ENCODE measurements around the gene NETO2. TPM values are rescaled to one million over a fixed set of nuclear protein-coding genes. Genes with fewer than 3 reads are reported as not detected.

NETO2 gene
- total and polyA plus RNA-seq, 10 of the 15 experiments (the other 5 are each of a cell fraction or from before 2014, with no cell fraction given) = 8.5 to 53.1 (median 27.0) TPM

- TF ChIP-seq, protein P1, sequence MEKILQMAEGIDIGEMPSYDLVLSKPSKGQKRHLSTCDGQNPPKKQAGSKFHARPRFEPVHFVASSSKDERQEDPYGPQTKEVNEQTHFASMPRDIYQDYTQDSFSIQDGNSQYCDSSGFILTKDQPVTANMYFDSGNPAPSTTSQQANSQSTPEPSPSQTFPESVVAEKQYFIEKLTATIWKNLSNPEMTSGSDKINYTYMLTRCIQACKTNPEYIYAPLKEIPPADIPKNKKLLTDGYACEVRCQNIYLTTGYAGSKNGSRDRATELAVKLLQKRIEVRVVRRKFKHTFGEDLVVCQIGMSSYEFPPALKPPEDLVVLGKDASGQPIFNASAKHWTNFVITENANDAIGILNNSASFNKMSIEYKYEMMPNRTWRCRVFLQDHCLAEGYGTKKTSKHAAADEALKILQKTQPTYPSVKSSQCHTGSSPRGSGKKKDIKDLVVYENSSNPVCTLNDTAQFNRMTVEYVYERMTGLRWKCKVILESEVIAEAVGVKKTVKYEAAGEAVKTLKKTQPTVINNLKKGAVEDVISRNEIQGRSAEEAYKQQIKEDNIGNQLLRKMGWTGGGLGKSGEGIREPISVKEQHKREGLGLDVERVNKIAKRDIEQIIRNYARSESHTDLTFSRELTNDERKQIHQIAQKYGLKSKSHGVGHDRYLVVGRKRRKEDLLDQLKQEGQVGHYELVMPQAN (conservative IDR thresholded peaks at IDR 0.05) = no peak
- TF ChIP-seq SRF (IDR thresholded peaks at IDR 0.05; ENCODE audit: low read depth in 2 of 2, low read length in 2 of 2) = no peak
- TF ChIP-seq, protein P2, sequence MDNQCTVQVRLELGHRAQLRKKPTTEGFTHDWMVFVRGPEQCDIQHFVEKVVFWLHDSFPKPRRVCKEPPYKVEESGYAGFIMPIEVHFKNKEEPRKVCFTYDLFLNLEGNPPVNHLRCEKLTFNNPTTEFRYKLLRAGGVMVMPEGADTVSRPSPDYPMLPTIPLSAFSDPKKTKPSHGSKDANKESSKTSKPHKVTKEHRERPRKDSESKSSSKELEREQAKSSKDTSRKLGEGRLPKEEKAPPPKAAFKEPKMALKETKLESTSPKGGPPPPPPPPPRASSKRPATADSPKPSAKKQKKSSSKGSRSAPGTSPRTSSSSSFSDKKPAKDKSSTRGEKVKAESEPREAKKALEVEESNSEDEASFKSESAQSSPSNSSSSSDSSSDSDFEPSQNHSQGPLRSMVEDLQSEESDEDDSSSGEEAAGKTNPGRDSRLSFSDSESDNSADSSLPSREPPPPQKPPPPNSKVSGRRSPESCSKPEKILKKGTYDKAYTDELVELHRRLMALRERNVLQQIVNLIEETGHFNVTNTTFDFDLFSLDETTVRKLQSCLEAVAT (IDR thresholded peaks at IDR 0.05) = no peak
- TF ChIP-seq IRF4 (IDR thresholded peaks at IDR 0.05; ENCODE audit: low read depth, low read length) = no peak
These were observed 99.6 kb downstream of the NETO2 start (continued) for GRCh38 chr16:47043970-47044684.

- no peaks in the 10 kb centered on the region for H4K20me1 ChIP-seq (ENCODE audit: control insufficient read depth, insufficient read depth)
- no peak for ATAC-seq
- no peak overlapping the region for H3K27ac ChIP-seq (ENCODE audit: control insufficient read depth, insufficient read depth)
- no peak for FAIRE-seq
- H3K27me3 ChIP-seq (replicated peaks in 1 of 2; ENCODE audit: control insufficient read depth in 2 of 2, insufficient read depth in 2 of 2, low read length in 1 of 2) = no peaks in the 10 kb centered on the region
- no peaks in the 10 kb centered on the region for H3K79me2 ChIP-seq (ENCODE audit: control insufficient read depth, insufficient read depth, low read length)
- no peaks in the 10 kb centered on the region for H3K9me3 ChIP-seq (replicated peaks; ENCODE audit: control insufficient read depth, insufficient read depth, low read length)
- H3K4me3 ChIP-seq = no peak overlapping the region
- no peak overlapping the region for H2AFZ ChIP-seq (ENCODE audit: control insufficient read depth, low read depth, low read length)
- in situ Hi-C loops (cut with MboI) = loop anchor here (5.0 kb wide), 1 partner anchor 94 kb away; no protein-coding TSS in a partner anchor
- no peak overlapping the region for H3K9ac ChIP-seq (ENCODE audit: control insufficient read depth, insufficient read depth, low read length)
- RAD21 ChIA-PET (ENCODE audit: unreplicated experiment) = interaction anchor here (0.6 to 2.1 kb wide), 5 partner anchors 60 to 420 kb away, joined by 3 to 11 read pairs (median 3); no protein-coding TSS in a partner anchor
- POLR2A ChIA-PET = interaction anchor here (0.7 to 1.2 kb wide), 3 partner anchors 31 to 1450 kb away, joined by 3 to 8 read pairs (median 3); partner anchors contain the start of gene DNAJA2
- intact Hi-C loops (cut with micrococcal nuclease; ENCODE audit: unreplicated experiment) = no loop called here
- TF ChIP-seq CHD4 (IDR thresholded peaks at IDR 0.05) (no peak), NFYB (IDR thresholded peaks at IDR 0.05; ENCODE audit: insufficient read depth, low read depth, low read length) (no peak)
- BruUV-seq (replicated peaks) = no TSS peak
- CTCF ChIA-PET = interaction anchor here (0.7 to 9.6 kb wide), 4 partner anchors 31 to 1123 kb away, joined by 3 to 162 read pairs (median 3); partner anchors contain the start of gene NETO2
- DNase-seq (ENCODE audit: low read depth, low spot score) = no peak
- 75% methylated on average over 8 of the region's 8 CpGs for WGBS (ENCODE audit: insufficient coverage, insufficient replicate concordance, low lambda C conversion rate, missing lambda C conversion rate)
- H3K4me2 ChIP-seq (ENCODE audit: control insufficient read depth, insufficient read depth) = no peak overlapping the region
- H3K36me3 ChIP-seq (ENCODE audit: control insufficient read depth in 2 of 2, insufficient read depth in 2 of 2, low read length in 1 of 2) = no peaks in the 10 kb centered on the region
- H3K4me1 ChIP-seq (ENCODE audit: control insufficient read depth, insufficient read depth, low read length) = peaks cover 21% of the 10 kb centered on the region
- SMC1A ChIA-PET (ENCODE audit: uncharacterized antibody, unreplicated experiment) = interaction anchor here (0.6 to 1.9 kb wide), 7 partner anchors 31 to 1117 kb away, joined by 3 to 6 read pairs (median 4); no protein-coding TSS in a partner anchor
These were observed 100.5 kb downstream of the NETO2 start for GRCh38 chr16:47043200-47043599.

All from GM12878 (cell line).